Loucy (cell line): ENCODE data around the gene G6PC1.
"Not testable (repeated sequence)": the region's sequence is repeated elsewhere in the genome, so short reads cannot be mapped to it uniquely, and the experiment has no call there.

ENCODE experiments used
- H2AFZ ChIP-seq: fragments of 200-600 bp; sonication (generic); 2 replicates; pipeline ENCODE4 v1.6.0; 2016; ENCODE audit warnings: antibody characterized with exemption, mild to moderate bottlenecking, low read length, moderate library complexity
- H3F3A ChIP-seq: fragments of 200-600 bp; 2 replicates; pipeline ENCODE4 v1.6.0; 2016; ENCODE audit warnings: antibody characterized with exemption, low read depth, mild to moderate bottlenecking
- H3K27me3 ChIP-seq: fragments of 200-600 bp; sonication (generic); 2 replicates; pipeline ENCODE4 v1.6.1; 2014; ENCODE audit warnings: low read length, mild to moderate bottlenecking; ENCODE audit not compliant: insufficient read depth, poor library complexity, severe bottlenecking
- H3K36me3 ChIP-seq: fragments of 200-600 bp; sonication (generic); 2 replicates; pipeline ENCODE4 v1.6.1; 2016; ENCODE audit warnings: low read length; ENCODE audit not compliant: insufficient read depth
- H3K4me1 ChIP-seq: fragments of 200-600 bp; sonication (generic); 2 replicates; pipeline ENCODE4 v1.5.1; 2014; ENCODE audit warnings: low read length, mild to moderate bottlenecking; ENCODE audit not compliant: insufficient read depth, poor library complexity, severe bottlenecking
- H3K4me2 ChIP-seq: fragments of 200-600 bp; sonication (generic); 2 replicates; pipeline ENCODE4 v1.6.0; 2014; ENCODE audit warnings: antibody characterized with exemption, low read length, low read depth, mild to moderate bottlenecking; ENCODE audit not compliant: poor library complexity, severe bottlenecking
- H3K4me3 ChIP-seq: fragments of 200-600 bp; sonication (generic); 2 replicates; pipeline ENCODE4 v1.5.1; 2014; ENCODE audit warnings: low read length, mild to moderate bottlenecking, mixed read lengths; ENCODE audit not compliant: poor library complexity, severe bottlenecking
- H3K79me2 ChIP-seq: fragments of 200-600 bp; sonication (generic); 2 replicates; pipeline ENCODE4 v1.6.1; 2014; ENCODE audit warnings: low read length; ENCODE audit not compliant: insufficient read depth
- H3K9ac ChIP-seq: fragments of 200-600 bp; sonication (generic); 2 replicates; pipeline ENCODE4 v1.6.0; 2014; ENCODE audit warnings: mild to moderate bottlenecking, low read depth, low read length, moderate library complexity; ENCODE audit not compliant: poor library complexity, severe bottlenecking
- H3K9me2 ChIP-seq: fragments of 200-600 bp; sonication (generic); replicated peaks from 2 replicates; pipeline ENCODE4 v1.6.1; 2016; ENCODE audit warnings: low read depth, low read length, mixed read lengths
- H3K9me3 ChIP-seq: fragments of 200-600 bp; sonication (generic); 2 replicates; pipeline ENCODE4 v1.6.1; 2014; ENCODE audit warnings: mild to moderate bottlenecking, antibody characterized with exemption, low read length, low read depth; ENCODE audit not compliant: insufficient read depth
- H4K20me1 ChIP-seq: fragments of 200-600 bp; sonication (generic); 2 replicates; pipeline ENCODE4 v1.6.0; 2014; ENCODE audit warnings: antibody characterized with exemption, low read length, mild to moderate bottlenecking; ENCODE audit not compliant: insufficient read depth, poor library complexity, severe bottlenecking
- EZH2phosphoT487 ChIP-seq: fragments of 200-600 bp; IDR thresholded peaks from 2 replicates; pipeline ENCODE4 v1.6.1; 2018; ENCODE audit warnings: antibody characterized with exemption, mild to moderate bottlenecking, moderate library complexity, borderline replicate concordance
- TF ChIP-seq, protein P1 (sequence below): fragments of 200-600 bp; sonication (generic); conservative IDR thresholded peaks from 2 replicates; pipeline ENCODE4 v1.5.1; 2014; ENCODE audit warnings: mild to moderate bottlenecking, antibody characterized with exemption, low read length

G6PC1 gene

GRCh38 chr17:42853968-42854790 lies 46.4 kb upstream of the G6PC1 start:
- H3K4me1 ChIP-seq = no peaks in the 10 kb centered on the region
- H3K9me3 ChIP-seq = no peaks in the 10 kb centered on the region
- H3F3A ChIP-seq = no peaks in the 10 kb centered on the region
- H4K20me1 ChIP-seq = no peaks in the 10 kb centered on the region
- H3K9ac ChIP-seq = no peak overlapping the region
- no peaks in the 10 kb centered on the region for H3K79me2 ChIP-seq
- no peak overlapping the region for H2AFZ ChIP-seq
- H3K27me3 ChIP-seq = no peaks in the 10 kb centered on the region
- H3K4me2 ChIP-seq = no peak overlapping the region
- no peak overlapping the region for H3K4me3 ChIP-seq
- H3K9me2 ChIP-seq = no peaks in the 10 kb centered on the region
- no peaks in the 10 kb centered on the region for H3K36me3 ChIP-seq
- TF ChIP-seq EZH2phosphoT487 = no peak
- TF ChIP-seq, protein P1, sequence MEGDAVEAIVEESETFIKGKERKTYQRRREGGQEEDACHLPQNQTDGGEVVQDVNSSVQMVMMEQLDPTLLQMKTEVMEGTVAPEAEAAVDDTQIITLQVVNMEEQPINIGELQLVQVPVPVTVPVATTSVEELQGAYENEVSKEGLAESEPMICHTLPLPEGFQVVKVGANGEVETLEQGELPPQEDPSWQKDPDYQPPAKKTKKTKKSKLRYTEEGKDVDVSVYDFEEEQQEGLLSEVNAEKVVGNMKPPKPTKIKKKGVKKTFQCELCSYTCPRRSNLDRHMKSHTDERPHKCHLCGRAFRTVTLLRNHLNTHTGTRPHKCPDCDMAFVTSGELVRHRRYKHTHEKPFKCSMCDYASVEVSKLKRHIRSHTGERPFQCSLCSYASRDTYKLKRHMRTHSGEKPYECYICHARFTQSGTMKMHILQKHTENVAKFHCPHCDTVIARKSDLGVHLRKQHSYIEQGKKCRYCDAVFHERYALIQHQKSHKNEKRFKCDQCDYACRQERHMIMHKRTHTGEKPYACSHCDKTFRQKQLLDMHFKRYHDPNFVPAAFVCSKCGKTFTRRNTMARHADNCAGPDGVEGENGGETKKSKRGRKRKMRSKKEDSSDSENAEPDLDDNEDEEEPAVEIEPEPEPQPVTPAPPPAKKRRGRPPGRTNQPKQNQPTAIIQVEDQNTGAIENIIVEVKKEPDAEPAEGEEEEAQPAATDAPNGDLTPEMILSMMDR = no peak

GRCh38 chr17:42855048-42855596 lies 45.5 kb upstream of the G6PC1 start:
- TF ChIP-seq, protein P1 = no peak
- TF ChIP-seq EZH2phosphoT487 = no peak

GRCh38 chr17:42856093-42856492 lies 44.5 kb upstream of the G6PC1 start:
- H3K4me2 ChIP-seq, H3K9me3 ChIP-seq, H3K4me3 ChIP-seq, H3K4me1 ChIP-seq, H3K9ac ChIP-seq, H2AFZ ChIP-seq, H3K36me3 ChIP-seq, H3F3A ChIP-seq, H4K20me1 ChIP-seq, H3K27me3 ChIP-seq, H3K79me2 ChIP-seq, H3K9me2 ChIP-seq: not testable (repeated sequence)

More at GRCh38 chr17:42855048-42855596, 45.5 kb upstream of the G6PC1 start:
- H3K4me2 ChIP-seq = no peak overlapping the region
- H3K4me3 ChIP-seq = no peak overlapping the region
- H3K4me1 ChIP-seq = no peaks in the 10 kb centered on the region
- H4K20me1 ChIP-seq = no peaks in the 10 kb centered on the region
- H3K9ac ChIP-seq = no peak overlapping the region
- H3K79me2 ChIP-seq = no peaks in the 10 kb centered on the region
- no peaks in the 10 kb centered on the region for H3K36me3 ChIP-seq
- no peaks in the 10 kb centered on the region for H3K27me3 ChIP-seq
- no peaks in the 10 kb centered on the region for H3K9me2 ChIP-seq
- H3F3A ChIP-seq = no peaks in the 10 kb centered on the region
- H3K9me3 ChIP-seq = no peaks in the 10 kb centered on the region
- H2AFZ ChIP-seq = no peak overlapping the region

- not testable (repeated sequence) for H3K4me2 ChIP-seq, H3K79me2 ChIP-seq, H3K9ac ChIP-seq, H3K9me2 ChIP-seq, H3F3A ChIP-seq, H2AFZ ChIP-seq, H3K9me3 ChIP-seq, H4K20me1 ChIP-seq, H3K4me1 ChIP-seq, H3K36me3 ChIP-seq, H3K27me3 ChIP-seq, H3K4me3 ChIP-seq
These were observed 44.1 kb upstream of the G6PC1 start for GRCh38 chr17:42856516-42856915.
